GM19438 (cell line): ENCODE measurements around the gene RAPGEF1.
"Not testable (repeated sequence)": the region's sequence is repeated elsewhere in the genome, so short reads cannot be mapped to it uniquely, and the experiment has no call there.

ENCODE experiments used
- ATAC-seq: cut with Tn5 transposase; IDR thresholded peaks from one replicate; pipeline ENCODE4 v1.9.1; 2021; ENCODE audit warnings: low read depth; ENCODE audit not compliant: unreplicated experiment

The RAPGEF1 gene

GRCh38 chr9:131692612-131693562 lies 47.0 kb downstream of the RAPGEF1 start:
- no peak for ATAC-seq

GRCh38 chr9:131691969-131692611 lies 47.8 kb downstream of the RAPGEF1 start:
- ATAC-seq: no peak

- no peak for ATAC-seq
These were observed 48.8 kb downstream of the RAPGEF1 start for GRCh38 chr9:131690941-131691573.

GRCh38 chr9:131690462-131690861 lies 49.4 kb downstream of the RAPGEF1 start:
- no peak for ATAC-seq

- no peak for ATAC-seq
These were observed 51.5 kb downstream of the RAPGEF1 start for GRCh38 chr9:131688377-131688776.

- no peak for ATAC-seq
These were observed 53.8 kb downstream of the RAPGEF1 start for GRCh38 chr9:131685753-131686706.

GRCh38 chr9:131683094-131683493 lies 56.8 kb downstream of the RAPGEF1 start:
- not testable (repeated sequence) for ATAC-seq

- ATAC-seq: no peak
These were observed 57.6 kb downstream of the RAPGEF1 start for GRCh38 chr9:131682261-131682660.

- ATAC-seq: not testable (repeated sequence)
These were observed 58.0 kb downstream of the RAPGEF1 start for GRCh38 chr9:131681826-131682225.

- not testable (repeated sequence) for ATAC-seq
These were observed 58.8 kb downstream of the RAPGEF1 start for GRCh38 chr9:131681108-131681507.

GRCh38 chr9:131679261-131680020 lies 60.4 kb downstream of the RAPGEF1 start:
- no peak for ATAC-seq

GRCh38 chr9:131678499-131679111 lies 61.3 kb downstream of the RAPGEF1 start:
- ATAC-seq: no peak

- ATAC-seq: no peak
These were observed 62.3 kb downstream of the RAPGEF1 start for GRCh38 chr9:131677444-131678180.

GRCh38 chr9:131677049-131677443 lies 62.8 kb downstream of the RAPGEF1 start:
- ATAC-seq: no peak

- ATAC-seq: no peak
These were observed 63.4 kb downstream of the RAPGEF1 start for GRCh38 chr9:131676431-131676972.

GRCh38 chr9:131675437-131676022 lies 64.3 kb downstream of the RAPGEF1 start:
- ATAC-seq: no peak
